Tibial nerve (tissue), 3 donors: ENCODE results near the gene CCDC57.

ENCODE experiments used
- POLR2A ChIP-seq, 2 donors: fragments of 450-650 bp; IDR thresholded peaks; one replicate each; pipeline ENCODE4 v1.6.1; 2017; ENCODE audit warnings: antibody characterized with exemption in 2 of 2, mild to moderate bottlenecking in 2 of 2, moderate library complexity in 2 of 2
- TF ChIP-seq, protein P1 (sequence below), 5 experiments: fragments of 200-600 bp in 3 of 5; fragments of 450-650 bp in 2 of 5; sonication (generic) in 3 of 5; IDR thresholded peaks; one replicate each; pipeline ENCODE4 v1.5.1; 2016 to 2019; ENCODE audit warnings: antibody characterized with exemption in 5 of 5, mild to moderate bottlenecking in 3 of 5, moderate library complexity in 2 of 5

DNA sequence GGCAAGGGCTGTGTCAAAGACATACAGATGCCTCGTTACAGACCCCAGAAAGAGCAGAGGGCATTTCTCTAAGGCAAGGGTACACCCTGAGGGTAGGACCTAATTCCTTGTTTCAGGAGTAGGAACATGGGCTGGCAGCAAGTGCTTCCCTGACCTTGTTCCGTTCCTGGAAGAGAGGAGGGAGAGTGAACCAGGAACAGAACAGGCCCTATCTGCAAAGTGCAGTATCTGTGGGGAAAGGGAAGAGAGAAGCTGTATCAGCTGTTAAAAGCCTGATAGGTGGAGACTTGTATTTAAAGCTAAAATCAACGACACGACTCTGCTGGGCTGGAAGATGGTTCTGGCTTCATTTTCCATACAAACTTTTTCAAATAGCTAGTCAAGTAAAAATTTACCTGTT, 88.5 kb downstream of the CCDC57 start:
- no peak for TF ChIP-seq POLR2A (IDR thresholded peaks at IDR 0.05)
- TF ChIP-seq, protein P1, sequence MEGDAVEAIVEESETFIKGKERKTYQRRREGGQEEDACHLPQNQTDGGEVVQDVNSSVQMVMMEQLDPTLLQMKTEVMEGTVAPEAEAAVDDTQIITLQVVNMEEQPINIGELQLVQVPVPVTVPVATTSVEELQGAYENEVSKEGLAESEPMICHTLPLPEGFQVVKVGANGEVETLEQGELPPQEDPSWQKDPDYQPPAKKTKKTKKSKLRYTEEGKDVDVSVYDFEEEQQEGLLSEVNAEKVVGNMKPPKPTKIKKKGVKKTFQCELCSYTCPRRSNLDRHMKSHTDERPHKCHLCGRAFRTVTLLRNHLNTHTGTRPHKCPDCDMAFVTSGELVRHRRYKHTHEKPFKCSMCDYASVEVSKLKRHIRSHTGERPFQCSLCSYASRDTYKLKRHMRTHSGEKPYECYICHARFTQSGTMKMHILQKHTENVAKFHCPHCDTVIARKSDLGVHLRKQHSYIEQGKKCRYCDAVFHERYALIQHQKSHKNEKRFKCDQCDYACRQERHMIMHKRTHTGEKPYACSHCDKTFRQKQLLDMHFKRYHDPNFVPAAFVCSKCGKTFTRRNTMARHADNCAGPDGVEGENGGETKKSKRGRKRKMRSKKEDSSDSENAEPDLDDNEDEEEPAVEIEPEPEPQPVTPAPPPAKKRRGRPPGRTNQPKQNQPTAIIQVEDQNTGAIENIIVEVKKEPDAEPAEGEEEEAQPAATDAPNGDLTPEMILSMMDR (IDR thresholded peaks at IDR 0.05) = no peak
